Activated T-helper 9 cell treated with anti-CD3 and anti-CD28 coated beads, Interleukin-2, amount 50 U/mL, for 16 hours (primary cell): ENCODE results near the gene PRDM16.

Experiments
- DNase-seq: peaks from one replicate; pipeline ENCODE4 v3.0.0-alpha.2; 2020; ENCODE audit warnings: low read depth

The PRDM16 gene

GRCh38 chr1:3397311-3397710, 328.3 kb downstream of the PRDM16 start:
- no peak for DNase-seq

GRCh38 chr1:3398396-3399140, 329.6 kb downstream of the PRDM16 start:
- no peak for DNase-seq

- DNase-seq = no peak
Observed at GRCh38 chr1:3399732-3400131, 330.7 kb downstream of the PRDM16 start.

GRCh38 chr1:3401585-3402257, 332.7 kb downstream of the PRDM16 start:
- DNase-seq = no peak

- no peak for DNase-seq
Observed at GRCh38 chr1:3402258-3403010, 333.4 kb downstream of the PRDM16 start.

GRCh38 chr1:3403011-3403345, 334.0 kb downstream of the PRDM16 start:
- no peak for DNase-seq

- DNase-seq = no peak
Observed at GRCh38 chr1:3403388-3404231, 334.6 kb downstream of the PRDM16 start.

- no peak for DNase-seq
Observed at GRCh38 chr1:3404301-3404700, 335.3 kb downstream of the PRDM16 start.

GRCh38 chr1:3404801-3405200, 335.8 kb downstream of the PRDM16 start:
- no peak for DNase-seq

- no peak for DNase-seq
Observed at GRCh38 chr1:3405491-3405890, 336.5 kb downstream of the PRDM16 start.

GRCh38 chr1:3405974-3406867, 337.2 kb downstream of the PRDM16 start:
- DNase-seq = no peak

GRCh38 chr1:3407021-3407420, 338.0 kb downstream of the PRDM16 start:
- DNase-seq = no peak

GRCh38 chr1:3408751-3409266, 339.8 kb downstream of the PRDM16 start:
- no peak for DNase-seq

- no peak for DNase-seq
Observed at GRCh38 chr1:3409366-3410141, 340.6 kb downstream of the PRDM16 start.

GRCh38 chr1:3410142-3410925, 341.3 kb downstream of the PRDM16 start:
- DNase-seq = no peak

- no peak for DNase-seq
Observed at GRCh38 chr1:3411806-3412205, 342.8 kb downstream of the PRDM16 start.

- DNase-seq = no peak
Observed at GRCh38 chr1:3412376-3412775, 343.4 kb downstream of the PRDM16 start.

- DNase-seq = no peak
Observed at GRCh38 chr1:3413975-3414710, 345.1 kb downstream of the PRDM16 start.
